Measurements from ENCODE around the gene DDX24.

GRCh38 chr14:94045101-94045500 lies 35.9 kb downstream of the DDX24 start:
- TF ChIP-seq CTCF (conservative IDR thresholded peaks at IDR 0.05 in 1 of 2, IDR thresholded peaks at IDR 0.05 in 1 of 2; ENCODE audit: low read depth in 1 of 2, low read length in 2 of 2), result no peak
- TF ChIP-seq EZH2 (IDR thresholded peaks at IDR 0.05; ENCODE audit: low read length, missing control alignments), result no peak

Measured in fibroblast of lung (primary cell).